ENCODE measurements around the gene EPB41L1. TPM values are rescaled to one million over a fixed set of nuclear protein-coding genes. Genes with fewer than 3 reads are reported as not detected.

The EPB41L1 gene
- polyA plus RNA-seq, 1 donor (not counting 4 experiments of a cell fraction or from before 2014, with no cell fraction given), result 1.2 TPM

- Histone ChIP-seq H3K9ac (ENCODE audit: control insufficient read depth, extremely low read depth, insufficient read depth, low read length) (no peak overlapping the region), H4K20me1 (ENCODE audit: control insufficient read depth, extremely low read depth, insufficient read depth, low read length) (no peaks in the 10 kb centered on the region), H3K9me3 (ENCODE audit: control insufficient read depth, low read depth, low read length) (no peaks in the 10 kb centered on the region), H3K36me3 (ENCODE audit: control insufficient read depth in 2 of 2, extremely low read depth in 1 of 2, insufficient read depth in 2 of 2, low read length in 2 of 2) (no peaks in the 10 kb centered on the region), H3K27ac (ENCODE audit: control insufficient read depth, insufficient read depth, low read length) (no peak overlapping the region), H3K4me3 (ENCODE audit: control insufficient read depth in 2 of 3, extremely low read depth in 1 of 3, insufficient read depth in 2 of 3, low read depth in 1 of 3, low read length in 3 of 3) (no peak overlapping the region), H3K79me2 (ENCODE audit: control insufficient read depth, insufficient read depth, low read length) (no peaks in the 10 kb centered on the region), H3K27me3 (ENCODE audit: control insufficient read depth, extremely low read depth, insufficient read depth, low read length) (peaks cover 6% of the 10 kb centered on the region), H3K9me1 (ENCODE audit: control insufficient read depth, extremely low read depth, insufficient read depth, low read length) (no peaks in the 10 kb centered on the region), H2AFZ (ENCODE audit: control insufficient read depth, low read length) (no peak overlapping the region), H3K4me2 (ENCODE audit: control insufficient read depth, extremely low read depth, insufficient read depth, low read depth, low read length) (no peak overlapping the region), H3K4me1 (ENCODE audit: control insufficient read depth, extremely low read depth, insufficient read depth, low read length) (no peaks in the 10 kb centered on the region)
- DNase-seq (ENCODE audit: low read depth, low spot score) (no peak), FAIRE-seq (no peak)
- TF ChIP-seq EZH2 (IDR thresholded peaks at IDR 0.05; ENCODE audit: low read length) (no peak), CTCF (optimal IDR thresholded peaks at IDR 0.05 in 1 of 3, IDR thresholded peaks at IDR 0.05 in 1 of 3, conservative IDR thresholded peaks at IDR 0.05 in 1 of 3; ENCODE audit: extremely low read depth in 1 of 3, insufficient read depth in 2 of 3, low read length in 3 of 3) (no peak)
- dilution Hi-C loops (cut with MboI; ENCODE audit: extremely low pct_ligation_motif_present, low sequenced_read_pairs), result no loop called here
Observed at GRCh38 chr20:36110994-36111393, 43.5 kb upstream of the EPB41L1 start.

DNA sequence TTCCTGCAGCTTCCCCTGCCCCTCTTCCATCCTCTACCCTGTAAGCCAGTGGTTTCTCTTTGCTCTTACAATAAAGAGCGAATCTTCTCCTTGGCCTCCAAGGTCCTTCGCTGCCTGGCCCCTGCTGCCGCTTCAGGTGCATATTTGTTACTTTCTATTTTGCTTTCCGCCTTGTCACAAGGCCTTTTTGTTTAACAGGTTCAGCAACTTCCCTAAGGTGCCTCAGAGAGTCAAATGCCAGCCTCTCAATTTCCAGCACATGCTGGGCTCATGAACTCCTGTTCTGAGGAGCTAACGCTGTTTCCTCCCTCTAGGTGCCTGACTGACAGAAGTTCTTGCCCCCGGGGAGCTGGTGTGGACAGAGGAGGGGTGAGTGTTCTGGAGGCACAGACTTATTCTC lies 42.4 kb upstream of the EPB41L1 start:
- no peak for FAIRE-seq
- Histone ChIP-seq H3K36me3 (ENCODE audit: control insufficient read depth in 2 of 2, extremely low read depth in 1 of 2, insufficient read depth in 2 of 2, low read length in 2 of 2) (no peaks in the 10 kb centered on the region), H3K4me1 (ENCODE audit: control insufficient read depth, extremely low read depth, insufficient read depth, low read length) (peaks cover 3% of the 10 kb centered on the region), H3K9ac (ENCODE audit: control insufficient read depth, extremely low read depth, insufficient read depth, low read length) (no peak overlapping the region), H3K4me2 (ENCODE audit: control insufficient read depth, extremely low read depth, insufficient read depth, low read depth, low read length) (no peak overlapping the region), H3K27ac (ENCODE audit: control insufficient read depth, insufficient read depth, low read length) (no peak overlapping the region), H3K27me3 (ENCODE audit: control insufficient read depth, extremely low read depth, insufficient read depth, low read length) (peaks cover 6% of the 10 kb centered on the region), H3K9me1 (ENCODE audit: control insufficient read depth, extremely low read depth, insufficient read depth, low read length) (no peaks in the 10 kb centered on the region), H3K4me3 (ENCODE audit: control insufficient read depth in 2 of 3, extremely low read depth in 1 of 3, insufficient read depth in 2 of 3, low read depth in 1 of 3, low read length in 3 of 3) (no peak overlapping the region), H3K9me3 (ENCODE audit: control insufficient read depth, low read depth, low read length) (no peaks in the 10 kb centered on the region), H3K79me2 (ENCODE audit: control insufficient read depth, insufficient read depth, low read length) (no peaks in the 10 kb centered on the region), H4K20me1 (ENCODE audit: control insufficient read depth, extremely low read depth, insufficient read depth, low read length) (no peaks in the 10 kb centered on the region), H2AFZ (ENCODE audit: control insufficient read depth, low read length) (no peak overlapping the region)
- TF ChIP-seq CTCF (optimal IDR thresholded peaks at IDR 0.05 in 1 of 3, IDR thresholded peaks at IDR 0.05 in 1 of 3, conservative IDR thresholded peaks at IDR 0.05 in 1 of 3; ENCODE audit: extremely low read depth in 1 of 3, insufficient read depth in 2 of 3, low read length in 3 of 3) (no peak), EZH2 (IDR thresholded peaks at IDR 0.05; ENCODE audit: low read length) (no peak)
- dilution Hi-C loops (cut with MboI; ENCODE audit: extremely low pct_ligation_motif_present, low sequenced_read_pairs), result no loop called here
- DNase-seq (ENCODE audit: low read depth, low spot score), result no peak
